HEK293T (cell line): ENCODE results near the gene DLG4.

Experiments used
- BHLHE40 ChIP-seq: fragments of 450-650 bp; IDR thresholded peaks from 2 replicates; pipeline ENCODE4 v1.6.1; 2016; ENCODE audit warnings: mild to moderate bottlenecking, moderate library complexity, borderline replicate concordance
- FOXA1 ChIP-seq: fragments of 450-650 bp; IDR thresholded peaks from 2 replicates; pipeline ENCODE4 v1.6.1; 2016; ENCODE audit warnings: mild to moderate bottlenecking
- FOXM1 ChIP-seq: fragments of 450-650 bp; IDR thresholded peaks from 2 replicates; pipeline ENCODE4 v1.6.1; 2017; ENCODE audit warnings: mild to moderate bottlenecking, borderline replicate concordance
- NFRKB ChIP-seq: fragments of 450-650 bp; IDR thresholded peaks from 2 replicates; pipeline ENCODE4 v1.6.1; 2016; ENCODE audit warnings: mild to moderate bottlenecking, moderate library complexity
- SP1 ChIP-seq: fragments of 450-650 bp; IDR thresholded peaks from 2 replicates; pipeline ENCODE4 v1.6.1; 2017
- TARDBP ChIP-seq: fragments of 450-650 bp; IDR thresholded peaks from 2 replicates; pipeline ENCODE4 v1.6.1; 2016

GRCh38 chr17:7191571-7192270 is 27.9 kb downstream of the DLG4 start:
- TF ChIP-seq BHLHE40 (no peak), NFRKB (no peak), FOXM1 (no peak), TARDBP (no peak), SP1 (no peak), FOXA1 (no peak)
